HEK293 (cell line): ENCODE data around the gene ARR3.
A peak's percentile ranks its signal among the peaks of the same experiment; 100 is the strongest.

Experiments
- CTCF ChIA-PET: fragments of 350-600 bp; formaldehyde crosslinking; extraction: SDS; loops from one replicate; lab custom pipeline; 2021; ENCODE audit warnings: antibody characterized with exemption; lab: Yijun Ruan, JAX
- POLR2A ChIA-PET: fragments of 300-600 bp; formaldehyde crosslinking; extraction: SDS; loops from one replicate; lab custom pipeline; 2020; ENCODE audit warnings: antibody characterized with exemption, inconsistent platforms; lab: Yijun Ruan, JAX
- H3K27ac ChIP-seq: fragments of 200-500 bp; sonication (Bioruptor generic); 2 replicates; pipeline ENCODE4 v1.5.1; 2014; ENCODE audit warnings: low read depth, low read length, control low read depth, inconsistent platforms; ENCODE audit errors: extremely low read depth
- H3K36me3 ChIP-seq, 2 experiments: fragments of 200-500 bp in 1 of 2; sonication (Bioruptor generic) in 1 of 2; 1 replicate in 1 of 2; 2 replicates in 1 of 2; pipeline ENCODE4 v1.5.1; 2014 to 2017; ENCODE audit warnings: inconsistent platforms in 2 of 2, low read length in 2 of 2; ENCODE audit not compliant: control insufficient read depth in 2 of 2, insufficient read depth in 1 of 2
- H3K4me1 ChIP-seq: fragments of 200-500 bp; sonication (Bioruptor generic); 2 replicates; pipeline ENCODE4 v1.5.1; 2014; ENCODE audit warnings: mild to moderate bottlenecking, low read length, inconsistent platforms; ENCODE audit not compliant: control insufficient read depth, insufficient read depth
- H3K4me3 ChIP-seq: 2 replicates; pipeline ENCODE4 v1.5.1; 2011; ENCODE audit warnings: low read depth, mild to moderate bottlenecking, control low read depth, low read length, moderate library complexity
- H3K9me3 ChIP-seq: fragments of 200-500 bp; sonication (Bioruptor generic); 2 replicates; pipeline ENCODE4 v1.5.1; 2014; ENCODE audit warnings: low read depth, low read length, inconsistent platforms; ENCODE audit not compliant: control insufficient read depth, insufficient read depth
- HIC1 ChIP-seq: fragments of 450-650 bp; formaldehyde crosslinking; IDR thresholded peaks from 2 replicates; pipeline ENCODE4 v1.5.1; 2016; ENCODE audit warnings: missing biosample characterization, missing genetic modification characterization
- HOXD13 ChIP-seq: sonication (generic); formaldehyde crosslinking; IDR thresholded peaks from 2 replicates; pipeline ENCODE4 v1.8.0; 2022; ENCODE audit warnings: missing genetic modification reagents, borderline replicate concordance
- RBAK ChIP-seq: fragments of 450-650 bp; formaldehyde crosslinking; IDR thresholded peaks from 2 replicates; pipeline ENCODE4 v1.5.1; 2016; ENCODE audit warnings: missing biosample characterization, missing genetic modification characterization
- SCRT1 ChIP-seq: fragments of 450-650 bp; formaldehyde crosslinking; IDR thresholded peaks from 2 replicates; pipeline ENCODE4 v1.5.1; 2016; ENCODE audit warnings: missing biosample characterization, missing genetic modification characterization, borderline replicate concordance
- ZBTB21 ChIP-seq: fragments of 450-650 bp; formaldehyde crosslinking; IDR thresholded peaks from 2 replicates; pipeline ENCODE4 v1.5.1; 2017; ENCODE audit warnings: missing biosample characterization, missing genetic modification characterization
- ZFP3 ChIP-seq: fragments of 450-650 bp; formaldehyde crosslinking; IDR thresholded peaks from 2 replicates; pipeline ENCODE4 v1.5.1; 2016; ENCODE audit warnings: low read depth, missing biosample characterization, missing genetic modification characterization
- ZFP69B ChIP-seq: fragments of 450-650 bp; formaldehyde crosslinking; IDR thresholded peaks from 2 replicates; pipeline ENCODE4 v1.5.1; 2016; ENCODE audit warnings: missing biosample characterization, missing genetic modification characterization
- ZNF248 ChIP-seq: fragments of 450-650 bp; formaldehyde crosslinking; IDR thresholded peaks from 2 replicates; pipeline ENCODE4 v1.5.1; 2017; ENCODE audit warnings: missing biosample characterization, missing genetic modification characterization
- ZNF302 ChIP-seq: fragments of 450-650 bp; formaldehyde crosslinking; IDR thresholded peaks from 2 replicates; pipeline ENCODE4 v1.5.1; 2016; ENCODE audit warnings: missing biosample characterization, missing genetic modification characterization, low read depth
- ZNF362 ChIP-seq: fragments of 450-650 bp; formaldehyde crosslinking; IDR thresholded peaks from 2 replicates; pipeline ENCODE4 v1.5.1; 2016; ENCODE audit warnings: missing biosample characterization, missing genetic modification characterization
- ZNF423 ChIP-seq: fragments of 450-650 bp; formaldehyde crosslinking; IDR thresholded peaks from 2 replicates; pipeline ENCODE4 v1.5.1; 2016; ENCODE audit warnings: missing biosample characterization, missing genetic modification characterization
- ZNF426 ChIP-seq: fragments of 450-650 bp; formaldehyde crosslinking; IDR thresholded peaks from 2 replicates; pipeline ENCODE4 v1.5.1; 2017; ENCODE audit warnings: missing biosample characterization, missing genetic modification characterization, mild to moderate bottlenecking, inconsistent platforms, moderate library complexity
- ZNF488 ChIP-seq: fragments of 450-650 bp; formaldehyde crosslinking; IDR thresholded peaks from 2 replicates; pipeline ENCODE4 v1.5.1; 2016; ENCODE audit warnings: missing biosample characterization, missing genetic modification characterization
- ZNF501 ChIP-seq: fragments of 450-650 bp; formaldehyde crosslinking; IDR thresholded peaks from 2 replicates; pipeline ENCODE4 v1.5.1; 2016; ENCODE audit warnings: missing biosample characterization, missing genetic modification characterization
- ZSCAN30 ChIP-seq: fragments of 450-650 bp; IDR thresholded peaks from 2 replicates; pipeline ENCODE4 v1.5.1; 2018; ENCODE audit warnings: missing biosample characterization, mild to moderate bottlenecking, missing genetic modification characterization, moderate library complexity
- TF ChIP-seq, protein P1 (sequence below): fragments of 450-650 bp; formaldehyde crosslinking; IDR thresholded peaks from 2 replicates; pipeline ENCODE4 v1.5.1; 2016; ENCODE audit warnings: missing biosample characterization, missing genetic modification characterization
- TF ChIP-seq, protein P2 (sequence below): fragments of 450-650 bp; formaldehyde crosslinking; IDR thresholded peaks from 2 replicates; pipeline ENCODE4 v1.5.0; 2017; ENCODE audit warnings: missing biosample characterization, missing genetic modification characterization, borderline replicate concordance
- TF ChIP-seq, protein P3 (sequence below): fragments of 450-650 bp; formaldehyde crosslinking; conservative IDR thresholded peaks from 2 replicates; pipeline ENCODE4 v1.5.1; 2016; ENCODE audit warnings: low read depth, missing biosample characterization, missing genetic modification characterization
- TF ChIP-seq, protein P4 (sequence below): fragments of 450-650 bp; formaldehyde crosslinking; IDR thresholded peaks from 2 replicates; pipeline ENCODE4 v1.5.1; 2016; ENCODE audit warnings: missing biosample characterization, missing genetic modification characterization

The ARR3 gene

GRCh38 chrX:70323628-70324027, 55.5 kb downstream of the ARR3 start (continued):
- TF ChIP-seq ZFP3 (tag by site-specific recombination) (peak; percentile 57; the same call in 1 of the 2 replicates), ZNF426 (tag by site-specific recombination) (peak; percentile 97), ZNF302 (tag by site-specific recombination) (0 out of 2 replicates have a peak, but pooled peaks have one; percentile 61)
- TF ChIP-seq, protein P1, sequence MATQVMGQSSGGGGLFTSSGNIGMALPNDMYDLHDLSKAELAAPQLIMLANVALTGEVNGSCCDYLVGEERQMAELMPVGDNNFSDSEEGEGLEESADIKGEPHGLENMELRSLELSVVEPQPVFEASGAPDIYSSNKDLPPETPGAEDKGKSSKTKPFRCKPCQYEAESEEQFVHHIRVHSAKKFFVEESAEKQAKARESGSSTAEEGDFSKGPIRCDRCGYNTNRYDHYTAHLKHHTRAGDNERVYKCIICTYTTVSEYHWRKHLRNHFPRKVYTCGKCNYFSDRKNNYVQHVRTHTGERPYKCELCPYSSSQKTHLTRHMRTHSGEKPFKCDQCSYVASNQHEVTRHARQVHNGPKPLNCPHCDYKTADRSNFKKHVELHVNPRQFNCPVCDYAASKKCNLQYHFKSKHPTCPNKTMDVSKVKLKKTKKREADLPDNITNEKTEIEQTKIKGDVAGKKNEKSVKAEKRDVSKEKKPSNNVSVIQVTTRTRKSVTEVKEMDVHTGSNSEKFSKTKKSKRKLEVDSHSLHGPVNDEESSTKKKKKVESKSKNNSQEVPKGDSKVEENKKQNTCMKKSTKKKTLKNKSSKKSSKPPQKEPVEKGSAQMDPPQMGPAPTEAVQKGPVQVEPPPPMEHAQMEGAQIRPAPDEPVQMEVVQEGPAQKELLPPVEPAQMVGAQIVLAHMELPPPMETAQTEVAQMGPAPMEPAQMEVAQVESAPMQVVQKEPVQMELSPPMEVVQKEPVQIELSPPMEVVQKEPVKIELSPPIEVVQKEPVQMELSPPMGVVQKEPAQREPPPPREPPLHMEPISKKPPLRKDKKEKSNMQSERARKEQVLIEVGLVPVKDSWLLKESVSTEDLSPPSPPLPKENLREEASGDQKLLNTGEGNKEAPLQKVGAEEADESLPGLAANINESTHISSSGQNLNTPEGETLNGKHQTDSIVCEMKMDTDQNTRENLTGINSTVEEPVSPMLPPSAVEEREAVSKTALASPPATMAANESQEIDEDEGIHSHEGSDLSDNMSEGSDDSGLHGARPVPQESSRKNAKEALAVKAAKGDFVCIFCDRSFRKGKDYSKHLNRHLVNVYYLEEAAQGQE (tag by site-specific recombination): peak; percentile 76

DNA sequence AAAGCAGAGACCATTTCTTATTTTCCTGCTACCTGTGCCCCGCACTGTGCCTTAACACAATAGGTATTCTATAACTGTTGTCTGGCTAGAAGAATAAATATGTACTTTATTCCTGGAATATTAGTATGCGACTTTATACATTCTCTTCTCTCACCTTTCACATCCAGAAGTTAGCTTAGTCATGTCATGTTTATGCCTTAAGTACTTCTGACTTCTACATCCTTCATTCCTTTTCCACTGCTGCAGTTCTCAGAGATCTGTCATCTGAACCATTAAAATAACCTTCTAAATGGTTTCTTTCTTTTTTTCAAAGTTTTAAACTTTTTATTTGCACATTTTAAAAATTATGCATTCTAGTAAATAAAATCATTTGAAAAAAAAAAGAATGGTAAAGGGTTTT, 56.2 kb downstream of the ARR3 start:
- H3K9me3 ChIP-seq: no peaks in the 10 kb centered on the region
- ChIA-PET CTCF (interaction anchor here (0.6 to 1.3 kb wide), 3 partner anchors 19 to 740 kb away, joined by 3 to 4 read pairs (median 4); no protein-coding TSS in a partner anchor), POLR2A (no interaction called here)
- peaks cover 15 to 16% of the 10 kb centered on the region in 2 experiments; a peak in 2 of 3 replicates for H3K36me3 ChIP-seq
- no peak overlapping the region for H3K4me3 ChIP-seq
- no peak overlapping the region for H3K27ac ChIP-seq
- H3K4me1 ChIP-seq: no peaks in the 10 kb centered on the region
- TF ChIP-seq ZFP69B (no peak), ZNF362 (no peak), ZSCAN30 (tag by site-specific recombination) (no peak), SCRT1 (no peak), ZBTB21 (tag by site-specific recombination) (no peak), HIC1 (tag by site-specific recombination) (no peak), ZNF488 (no peak), HOXD13 (CRISPR knock-in tag) (no peak), ZNF248 (tag by site-specific recombination) (no peak), RBAK (tag by site-specific recombination) (no peak), ZNF423 (tag by site-specific recombination) (no peak), ZNF501 (no peak)
- TF ChIP-seq, protein P2, sequence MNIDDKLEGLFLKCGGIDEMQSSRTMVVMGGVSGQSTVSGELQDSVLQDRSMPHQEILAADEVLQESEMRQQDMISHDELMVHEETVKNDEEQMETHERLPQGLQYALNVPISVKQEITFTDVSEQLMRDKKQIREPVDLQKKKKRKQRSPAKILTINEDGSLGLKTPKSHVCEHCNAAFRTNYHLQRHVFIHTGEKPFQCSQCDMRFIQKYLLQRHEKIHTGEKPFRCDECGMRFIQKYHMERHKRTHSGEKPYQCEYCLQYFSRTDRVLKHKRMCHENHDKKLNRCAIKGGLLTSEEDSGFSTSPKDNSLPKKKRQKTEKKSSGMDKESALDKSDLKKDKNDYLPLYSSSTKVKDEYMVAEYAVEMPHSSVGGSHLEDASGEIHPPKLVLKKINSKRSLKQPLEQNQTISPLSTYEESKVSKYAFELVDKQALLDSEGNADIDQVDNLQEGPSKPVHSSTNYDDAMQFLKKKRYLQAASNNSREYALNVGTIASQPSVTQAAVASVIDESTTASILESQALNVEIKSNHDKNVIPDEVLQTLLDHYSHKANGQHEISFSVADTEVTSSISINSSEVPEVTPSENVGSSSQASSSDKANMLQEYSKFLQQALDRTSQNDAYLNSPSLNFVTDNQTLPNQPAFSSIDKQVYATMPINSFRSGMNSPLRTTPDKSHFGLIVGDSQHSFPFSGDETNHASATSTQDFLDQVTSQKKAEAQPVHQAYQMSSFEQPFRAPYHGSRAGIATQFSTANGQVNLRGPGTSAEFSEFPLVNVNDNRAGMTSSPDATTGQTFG (tag by site-specific recombination): no peak
- TF ChIP-seq, protein P3, sequence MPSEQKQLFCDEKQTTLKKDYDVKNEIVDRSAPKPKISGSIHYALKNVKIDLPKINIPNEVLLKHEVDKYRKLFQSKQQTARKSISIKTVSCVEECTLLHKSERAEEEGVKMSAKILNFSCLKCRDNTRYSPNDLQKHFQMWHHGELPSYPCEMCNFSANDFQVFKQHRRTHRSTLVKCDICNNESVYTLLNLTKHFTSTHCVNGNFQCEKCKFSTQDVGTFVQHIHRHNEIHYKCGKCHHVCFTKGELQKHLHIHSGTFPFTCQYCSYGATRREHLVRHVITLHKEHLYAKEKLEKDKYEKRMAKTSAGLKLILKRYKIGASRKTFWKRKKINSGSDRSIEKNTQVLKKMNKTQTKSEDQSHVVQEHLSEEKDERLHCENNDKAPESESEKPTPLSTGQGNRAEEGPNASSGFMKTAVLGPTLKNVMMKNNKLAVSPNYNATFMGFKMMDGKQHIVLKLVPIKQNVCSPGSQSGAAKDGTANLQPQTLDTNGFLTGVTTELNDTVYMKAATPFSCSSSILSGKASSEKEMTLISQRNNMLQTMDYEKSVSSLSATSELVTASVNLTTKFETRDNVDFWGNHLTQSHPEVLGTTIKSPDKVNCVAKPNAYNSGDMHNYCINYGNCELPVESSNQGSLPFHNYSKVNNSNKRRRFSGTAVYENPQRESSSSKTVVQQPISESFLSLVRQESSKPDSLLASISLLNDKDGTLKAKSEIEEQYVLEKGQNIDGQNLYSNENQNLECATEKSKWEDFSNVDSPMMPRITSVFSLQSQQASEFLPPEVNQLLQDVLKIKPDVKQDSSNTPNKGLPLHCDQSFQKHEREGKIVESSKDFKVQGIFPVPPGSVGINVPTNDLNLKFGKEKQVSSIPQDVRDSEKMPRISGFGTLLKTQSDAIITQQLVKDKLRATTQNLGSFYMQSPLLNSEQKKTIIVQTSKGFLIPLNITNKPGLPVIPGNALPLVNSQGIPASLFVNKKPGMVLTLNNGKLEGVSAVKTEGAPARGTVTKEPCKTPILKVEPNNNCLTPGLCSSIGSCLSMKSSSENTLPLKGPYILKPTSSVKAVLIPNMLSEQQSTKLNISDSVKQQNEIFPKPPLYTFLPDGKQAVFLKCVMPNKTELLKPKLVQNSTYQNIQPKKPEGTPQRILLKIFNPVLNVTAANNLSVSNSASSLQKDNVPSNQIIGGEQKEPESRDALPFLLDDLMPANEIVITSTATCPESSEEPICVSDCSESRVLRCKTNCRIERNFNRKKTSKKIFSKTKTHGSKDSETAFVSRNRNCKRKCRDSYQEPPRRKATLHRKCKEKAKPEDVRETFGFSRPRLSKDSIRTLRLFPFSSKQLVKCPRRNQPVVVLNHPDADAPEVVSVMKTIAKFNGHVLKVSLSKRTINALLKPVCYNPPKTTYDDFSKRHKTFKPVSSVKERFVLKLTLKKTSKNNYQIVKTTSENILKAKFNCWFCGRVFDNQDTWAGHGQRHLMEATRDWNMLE: no peak
- TF ChIP-seq, protein P4, sequence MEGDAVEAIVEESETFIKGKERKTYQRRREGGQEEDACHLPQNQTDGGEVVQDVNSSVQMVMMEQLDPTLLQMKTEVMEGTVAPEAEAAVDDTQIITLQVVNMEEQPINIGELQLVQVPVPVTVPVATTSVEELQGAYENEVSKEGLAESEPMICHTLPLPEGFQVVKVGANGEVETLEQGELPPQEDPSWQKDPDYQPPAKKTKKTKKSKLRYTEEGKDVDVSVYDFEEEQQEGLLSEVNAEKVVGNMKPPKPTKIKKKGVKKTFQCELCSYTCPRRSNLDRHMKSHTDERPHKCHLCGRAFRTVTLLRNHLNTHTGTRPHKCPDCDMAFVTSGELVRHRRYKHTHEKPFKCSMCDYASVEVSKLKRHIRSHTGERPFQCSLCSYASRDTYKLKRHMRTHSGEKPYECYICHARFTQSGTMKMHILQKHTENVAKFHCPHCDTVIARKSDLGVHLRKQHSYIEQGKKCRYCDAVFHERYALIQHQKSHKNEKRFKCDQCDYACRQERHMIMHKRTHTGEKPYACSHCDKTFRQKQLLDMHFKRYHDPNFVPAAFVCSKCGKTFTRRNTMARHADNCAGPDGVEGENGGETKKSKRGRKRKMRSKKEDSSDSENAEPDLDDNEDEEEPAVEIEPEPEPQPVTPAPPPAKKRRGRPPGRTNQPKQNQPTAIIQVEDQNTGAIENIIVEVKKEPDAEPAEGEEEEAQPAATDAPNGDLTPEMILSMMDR (tag by site-specific recombination): no peak
